NCI-H1694 treated with DMSO at 0.1 percent for 48 hours (cell line): ENCODE data around the gene CNTN4.
"Not testable (repeated sequence)": the region's sequence is repeated elsewhere in the genome, so short reads cannot be mapped to it uniquely, and the experiment has no call there.

Source experiments
- DNase-seq: peaks from one replicate; lab custom pipeline; 2025; lab: John Stamatoyannopoulos, UW

CNTN4 gene

GRCh38 chr3:2517500-2518172 is 419.0 kb downstream of the CNTN4 start:
- DNase-seq = no peak

- no peak for DNase-seq
Measured at GRCh38 chr3:2523281-2523836, 424.7 kb downstream of the CNTN4 start.

GRCh38 chr3:2525968-2526367 is 427.3 kb downstream of the CNTN4 start:
- no peak for DNase-seq

- DNase-seq = no peak
Measured at GRCh38 chr3:2526926-2527325, 428.3 kb downstream of the CNTN4 start.

- DNase-seq = not testable (repeated sequence)
Measured at GRCh38 chr3:2527328-2527727, 428.7 kb downstream of the CNTN4 start.

GRCh38 chr3:2534767-2535166 is 436.1 kb downstream of the CNTN4 start:
- DNase-seq = not testable (repeated sequence)

- no peak for DNase-seq
Measured at GRCh38 chr3:2535206-2535605, 436.5 kb downstream of the CNTN4 start.

GRCh38 chr3:2536575-2536974 is 437.9 kb downstream of the CNTN4 start:
- DNase-seq = no peak

- DNase-seq = no peak
Measured at GRCh38 chr3:2540115-2540514, 441.4 kb downstream of the CNTN4 start.

GRCh38 chr3:2543247-2543646 is 444.6 kb downstream of the CNTN4 start:
- no peak for DNase-seq

- no peak for DNase-seq
Measured at GRCh38 chr3:2544212-2544611, 445.5 kb downstream of the CNTN4 start.

- DNase-seq = no peak
Measured at GRCh38 chr3:2544718-2545117, 446.1 kb downstream of the CNTN4 start.

- DNase-seq = no peak
Measured at GRCh38 chr3:2547049-2547448, 448.4 kb downstream of the CNTN4 start.

GRCh38 chr3:2554656-2555055 is 456.0 kb downstream of the CNTN4 start:
- no peak for DNase-seq

GRCh38 chr3:2558796-2559195 is 460.1 kb downstream of the CNTN4 start:
- peak; percentile 14 for DNase-seq

- no peak for DNase-seq
Measured at GRCh38 chr3:2567451-2567850, 468.8 kb downstream of the CNTN4 start.

- no peak for DNase-seq
Measured at GRCh38 chr3:2568156-2568555, 469.5 kb downstream of the CNTN4 start.

GRCh38 chr3:2568929-2569328 is 470.3 kb downstream of the CNTN4 start:
- DNase-seq = no peak

- DNase-seq = no peak
Measured at GRCh38 chr3:2577571-2577970, 478.9 kb downstream of the CNTN4 start.

GRCh38 chr3:2578560-2578959 is 479.9 kb downstream of the CNTN4 start:
- DNase-seq = no peak

GRCh38 chr3:2579206-2579605 is 480.5 kb downstream of the CNTN4 start:
- peak; percentile 71 for DNase-seq

- no peak for DNase-seq
Measured at GRCh38 chr3:2583046-2583445, 484.4 kb downstream of the CNTN4 start.

GRCh38 chr3:2589336-2589969 is 490.8 kb downstream of the CNTN4 start:
- no peak for DNase-seq

- no peak for DNase-seq
Measured at GRCh38 chr3:2595486-2595885, 496.8 kb downstream of the CNTN4 start.
